HL-60 (cell line): Measurements from ENCODE around the gene NACC2.

ENCODE experiments used
- DNase-seq, 2 experiments: peaks; one replicate each; pipeline ENCODE4 v3.0.0-alpha.2; 2010 to 2020; ENCODE audit warnings: low read depth in 1 of 2, low spot score in 1 of 2
- H3K27ac ChIP-seq: fragments of 250-450 bp; sonication (Bioruptor Pico); replicated peaks from 2 replicates; pipeline ENCODE4 v1.5.1; 2020; ENCODE audit warnings: mild to moderate bottlenecking, moderate library complexity
- H3K27me3 ChIP-seq: fragments of 250-450 bp; sonication (Bioruptor Pico); 2 replicates; pipeline ENCODE4 v1.5.1; 2021; ENCODE audit warnings: mild to moderate bottlenecking, moderate library complexity; ENCODE audit not compliant: insufficient read depth, poor library complexity, severe bottlenecking
- H3K4me3 ChIP-seq: replicated peaks from 2 replicates; pipeline ENCODE4 v1.5.1; 2011; ENCODE audit warnings: mild to moderate bottlenecking, control low read depth, low read length; ENCODE audit not compliant: insufficient read depth
- GABPA ChIP-seq: IDR thresholded peaks from 2 replicates; pipeline ENCODE4 v1.6.1; 2012; ENCODE audit warnings: low read depth
- POLR2AphosphoS5 ChIP-seq: IDR thresholded peaks from 2 replicates; pipeline ENCODE4 v1.6.1; 2012; ENCODE audit warnings: low read depth
- SPI1 ChIP-seq: IDR thresholded peaks from 2 replicates; pipeline ENCODE4 v1.6.1; 2012; ENCODE audit warnings: low read depth, mild to moderate bottlenecking, borderline replicate concordance
- TF ChIP-seq, protein P1 (sequence below): IDR thresholded peaks from one replicate; pipeline ENCODE4 v1.5.1; 2011; ENCODE audit warnings: low read length, control low read depth, inconsistent platforms; ENCODE audit not compliant: insufficient read depth
- TF ChIP-seq, protein P2 (sequence below): IDR thresholded peaks from 2 replicates; pipeline ENCODE4 v1.6.1; 2012; ENCODE audit warnings: low read depth; ENCODE audit not compliant: insufficient replicate concordance

The NACC2 gene

DNA sequence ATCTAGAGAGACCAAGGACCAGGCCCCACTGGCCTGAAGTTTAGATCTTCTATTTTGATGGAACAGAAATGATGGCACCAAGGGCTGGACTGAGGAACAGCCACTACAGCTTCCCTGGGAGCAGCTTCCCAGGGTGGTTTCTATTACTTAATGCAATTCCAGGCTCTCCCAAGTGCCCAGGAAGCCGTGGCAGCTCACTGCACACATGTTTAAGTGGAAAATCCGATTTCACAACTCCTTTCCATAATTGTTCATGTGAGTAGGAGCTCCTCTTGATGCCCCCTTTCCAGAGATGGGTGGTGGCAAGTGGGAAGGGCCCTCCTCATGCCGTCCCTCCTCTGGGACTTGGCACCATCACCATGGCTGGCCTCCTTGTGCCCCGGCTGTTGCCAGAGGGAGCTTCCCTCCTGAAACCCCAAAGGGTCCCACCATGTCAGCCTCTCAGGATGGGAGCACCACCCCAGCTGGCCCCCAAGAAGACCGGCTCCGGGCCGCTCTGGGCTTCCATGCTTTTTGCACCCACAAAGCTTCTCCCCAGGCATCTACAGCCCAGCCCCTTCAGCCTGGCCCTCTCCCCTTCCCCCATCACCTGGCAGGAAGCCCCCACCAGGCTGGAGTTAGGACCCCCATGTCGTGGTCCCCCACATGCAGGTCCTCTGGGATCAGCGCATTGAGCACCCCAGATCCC, 124.8 kb downstream of the NACC2 start:
- TF ChIP-seq GABPA (no peak), POLR2AphosphoS5 (no peak), SPI1 (no peak)
- TF ChIP-seq, protein P1, sequence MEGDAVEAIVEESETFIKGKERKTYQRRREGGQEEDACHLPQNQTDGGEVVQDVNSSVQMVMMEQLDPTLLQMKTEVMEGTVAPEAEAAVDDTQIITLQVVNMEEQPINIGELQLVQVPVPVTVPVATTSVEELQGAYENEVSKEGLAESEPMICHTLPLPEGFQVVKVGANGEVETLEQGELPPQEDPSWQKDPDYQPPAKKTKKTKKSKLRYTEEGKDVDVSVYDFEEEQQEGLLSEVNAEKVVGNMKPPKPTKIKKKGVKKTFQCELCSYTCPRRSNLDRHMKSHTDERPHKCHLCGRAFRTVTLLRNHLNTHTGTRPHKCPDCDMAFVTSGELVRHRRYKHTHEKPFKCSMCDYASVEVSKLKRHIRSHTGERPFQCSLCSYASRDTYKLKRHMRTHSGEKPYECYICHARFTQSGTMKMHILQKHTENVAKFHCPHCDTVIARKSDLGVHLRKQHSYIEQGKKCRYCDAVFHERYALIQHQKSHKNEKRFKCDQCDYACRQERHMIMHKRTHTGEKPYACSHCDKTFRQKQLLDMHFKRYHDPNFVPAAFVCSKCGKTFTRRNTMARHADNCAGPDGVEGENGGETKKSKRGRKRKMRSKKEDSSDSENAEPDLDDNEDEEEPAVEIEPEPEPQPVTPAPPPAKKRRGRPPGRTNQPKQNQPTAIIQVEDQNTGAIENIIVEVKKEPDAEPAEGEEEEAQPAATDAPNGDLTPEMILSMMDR, result no peak
- TF ChIP-seq, protein P2, sequence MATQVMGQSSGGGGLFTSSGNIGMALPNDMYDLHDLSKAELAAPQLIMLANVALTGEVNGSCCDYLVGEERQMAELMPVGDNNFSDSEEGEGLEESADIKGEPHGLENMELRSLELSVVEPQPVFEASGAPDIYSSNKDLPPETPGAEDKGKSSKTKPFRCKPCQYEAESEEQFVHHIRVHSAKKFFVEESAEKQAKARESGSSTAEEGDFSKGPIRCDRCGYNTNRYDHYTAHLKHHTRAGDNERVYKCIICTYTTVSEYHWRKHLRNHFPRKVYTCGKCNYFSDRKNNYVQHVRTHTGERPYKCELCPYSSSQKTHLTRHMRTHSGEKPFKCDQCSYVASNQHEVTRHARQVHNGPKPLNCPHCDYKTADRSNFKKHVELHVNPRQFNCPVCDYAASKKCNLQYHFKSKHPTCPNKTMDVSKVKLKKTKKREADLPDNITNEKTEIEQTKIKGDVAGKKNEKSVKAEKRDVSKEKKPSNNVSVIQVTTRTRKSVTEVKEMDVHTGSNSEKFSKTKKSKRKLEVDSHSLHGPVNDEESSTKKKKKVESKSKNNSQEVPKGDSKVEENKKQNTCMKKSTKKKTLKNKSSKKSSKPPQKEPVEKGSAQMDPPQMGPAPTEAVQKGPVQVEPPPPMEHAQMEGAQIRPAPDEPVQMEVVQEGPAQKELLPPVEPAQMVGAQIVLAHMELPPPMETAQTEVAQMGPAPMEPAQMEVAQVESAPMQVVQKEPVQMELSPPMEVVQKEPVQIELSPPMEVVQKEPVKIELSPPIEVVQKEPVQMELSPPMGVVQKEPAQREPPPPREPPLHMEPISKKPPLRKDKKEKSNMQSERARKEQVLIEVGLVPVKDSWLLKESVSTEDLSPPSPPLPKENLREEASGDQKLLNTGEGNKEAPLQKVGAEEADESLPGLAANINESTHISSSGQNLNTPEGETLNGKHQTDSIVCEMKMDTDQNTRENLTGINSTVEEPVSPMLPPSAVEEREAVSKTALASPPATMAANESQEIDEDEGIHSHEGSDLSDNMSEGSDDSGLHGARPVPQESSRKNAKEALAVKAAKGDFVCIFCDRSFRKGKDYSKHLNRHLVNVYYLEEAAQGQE, result no peak
- H3K4me3 ChIP-seq, result no peak overlapping the region
- H3K27ac ChIP-seq, result no peak overlapping the region
- H3K27me3 ChIP-seq, result no peaks in the 10 kb centered on the region
- DNase-seq, result no peak

DNA sequence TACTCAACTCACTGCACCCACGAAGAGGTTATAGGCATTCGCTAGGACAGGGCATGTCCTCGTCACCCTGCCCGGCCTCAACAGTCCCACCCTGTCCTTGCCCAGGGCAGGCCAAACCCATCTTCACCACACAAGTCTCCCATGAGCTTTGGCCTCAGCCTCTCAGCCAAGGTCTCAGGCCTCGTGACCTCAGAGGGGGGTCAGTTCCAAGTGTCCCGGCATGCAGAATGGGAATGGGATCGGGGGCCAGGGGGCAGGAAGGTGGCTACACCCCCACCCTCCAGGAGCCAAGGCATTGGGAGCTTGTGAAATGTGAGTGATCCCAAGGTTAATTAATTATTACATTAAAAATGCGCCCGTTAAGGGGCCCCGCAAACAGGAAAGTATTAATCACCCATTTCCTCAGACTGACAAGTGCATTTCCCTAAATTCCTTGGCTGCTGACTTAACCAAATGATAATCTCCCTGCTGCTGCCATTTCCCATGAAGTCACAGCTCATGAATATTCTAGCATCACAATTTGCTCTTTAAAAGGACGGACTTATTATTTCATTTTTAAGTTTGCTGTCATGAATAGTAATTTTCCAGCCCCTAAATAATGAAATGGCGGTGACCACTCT, 125.9 kb downstream of the NACC2 start:
- TF ChIP-seq SPI1 (no peak), POLR2AphosphoS5 (no peak), GABPA (no peak)
- TF ChIP-seq, protein P2, result no peak
- TF ChIP-seq, protein P1, result no peak
- H3K27ac ChIP-seq, result no peak overlapping the region
- DNase-seq, result no peak
- H3K4me3 ChIP-seq, result no peak overlapping the region
- H3K27me3 ChIP-seq, result no peaks in the 10 kb centered on the region

DNA sequence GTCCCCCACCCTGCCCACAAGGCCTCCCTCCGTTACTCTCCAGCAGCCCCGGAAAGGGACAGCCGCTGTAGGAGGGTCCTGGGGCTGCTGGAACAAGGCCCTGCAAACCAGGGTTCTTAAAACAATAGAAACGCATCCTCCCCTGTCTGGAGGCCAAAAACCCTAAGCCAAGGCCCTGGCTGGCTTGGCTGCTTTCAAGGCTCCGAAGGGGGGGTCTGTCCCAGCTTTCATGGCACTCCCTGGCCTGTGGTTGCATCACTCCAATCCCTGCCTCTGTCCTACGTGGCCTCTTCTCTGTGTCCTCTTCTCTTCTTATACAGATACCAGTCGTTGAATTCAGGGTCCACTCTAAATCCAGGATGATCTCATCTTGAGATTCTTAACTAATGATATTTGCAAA, 126.5 kb downstream of the NACC2 start:
- Histone ChIP-seq H3K27ac (no peak overlapping the region), H3K4me3 (no peak overlapping the region), H3K27me3 (no peaks in the 10 kb centered on the region)
- no peak for TF ChIP-seq POLR2AphosphoS5
- no peak for TF ChIP-seq SPI1
- TF ChIP-seq, protein P2, result no peak
- TF ChIP-seq, protein P1, result no peak
- no peak for TF ChIP-seq GABPA
- no peak for DNase-seq
